Loucy (cell line): ENCODE data around the gene IGF1R.

Experiments used
- EZH2phosphoT487 ChIP-seq: fragments of 200-600 bp; IDR thresholded peaks from 2 replicates; pipeline ENCODE4 v1.6.1; 2018; ENCODE audit warnings: antibody characterized with exemption, mild to moderate bottlenecking, moderate library complexity, borderline replicate concordance
- TF ChIP-seq, protein P1 (sequence below): fragments of 200-600 bp; sonication (generic); conservative IDR thresholded peaks from 2 replicates; pipeline ENCODE4 v1.5.1; 2014; ENCODE audit warnings: mild to moderate bottlenecking, antibody characterized with exemption, low read length

- TF ChIP-seq, protein P1, sequence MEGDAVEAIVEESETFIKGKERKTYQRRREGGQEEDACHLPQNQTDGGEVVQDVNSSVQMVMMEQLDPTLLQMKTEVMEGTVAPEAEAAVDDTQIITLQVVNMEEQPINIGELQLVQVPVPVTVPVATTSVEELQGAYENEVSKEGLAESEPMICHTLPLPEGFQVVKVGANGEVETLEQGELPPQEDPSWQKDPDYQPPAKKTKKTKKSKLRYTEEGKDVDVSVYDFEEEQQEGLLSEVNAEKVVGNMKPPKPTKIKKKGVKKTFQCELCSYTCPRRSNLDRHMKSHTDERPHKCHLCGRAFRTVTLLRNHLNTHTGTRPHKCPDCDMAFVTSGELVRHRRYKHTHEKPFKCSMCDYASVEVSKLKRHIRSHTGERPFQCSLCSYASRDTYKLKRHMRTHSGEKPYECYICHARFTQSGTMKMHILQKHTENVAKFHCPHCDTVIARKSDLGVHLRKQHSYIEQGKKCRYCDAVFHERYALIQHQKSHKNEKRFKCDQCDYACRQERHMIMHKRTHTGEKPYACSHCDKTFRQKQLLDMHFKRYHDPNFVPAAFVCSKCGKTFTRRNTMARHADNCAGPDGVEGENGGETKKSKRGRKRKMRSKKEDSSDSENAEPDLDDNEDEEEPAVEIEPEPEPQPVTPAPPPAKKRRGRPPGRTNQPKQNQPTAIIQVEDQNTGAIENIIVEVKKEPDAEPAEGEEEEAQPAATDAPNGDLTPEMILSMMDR, result 0 out of 2 replicates have a peak, but pooled peaks have one; percentile 9
- no peak for TF ChIP-seq EZH2phosphoT487
Observed at GRCh38 chr15:98649472-98650416, 1.4 kb downstream of the IGF1R start.
